ENCODE results near the gene SAPCD2.

The SAPCD2 gene

DNA sequence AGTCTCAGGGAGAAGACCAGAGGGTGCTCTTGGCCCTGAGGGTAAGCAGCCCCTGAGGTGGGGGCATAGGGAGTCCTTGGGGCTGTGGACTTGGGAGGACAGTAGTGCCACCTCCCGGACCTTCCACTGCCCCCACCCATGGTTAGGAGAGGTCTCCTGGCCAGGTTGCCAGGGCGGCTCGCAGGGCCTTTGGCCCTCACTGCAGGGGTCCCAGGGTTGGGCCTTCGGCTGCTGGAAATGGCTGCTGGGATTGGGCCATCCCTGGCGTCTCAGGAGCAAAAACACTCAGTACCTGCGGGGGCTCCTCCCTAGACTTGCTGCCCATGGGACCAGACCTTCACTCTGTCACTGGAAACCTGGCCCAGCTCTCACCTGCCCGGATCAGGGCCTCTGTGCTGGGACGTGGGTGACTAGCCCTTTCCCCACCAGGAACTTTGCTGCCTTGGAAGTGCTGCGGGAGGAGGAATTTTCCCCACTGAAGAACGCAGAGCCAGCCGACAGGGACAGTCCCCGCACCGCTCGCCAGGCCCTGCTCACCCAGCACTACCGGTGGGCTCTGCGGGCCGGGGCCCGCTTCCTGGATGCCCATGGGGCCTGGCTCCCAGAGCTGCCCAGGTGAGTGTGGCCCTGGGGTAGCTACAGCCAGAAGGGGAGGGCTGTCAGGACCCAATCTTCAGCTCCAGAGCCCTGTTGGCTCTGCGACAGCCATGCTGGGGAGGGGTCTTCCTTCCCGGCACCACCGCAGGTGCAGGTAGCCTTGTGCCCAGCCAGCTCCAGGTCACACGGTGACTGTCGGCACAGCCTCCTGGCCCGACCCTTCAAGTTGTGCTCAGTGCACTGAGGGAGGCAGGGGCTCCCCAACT, 10.1 kb upstream of the SAPCD2 start:
- no peak for DNase-seq

DNA sequence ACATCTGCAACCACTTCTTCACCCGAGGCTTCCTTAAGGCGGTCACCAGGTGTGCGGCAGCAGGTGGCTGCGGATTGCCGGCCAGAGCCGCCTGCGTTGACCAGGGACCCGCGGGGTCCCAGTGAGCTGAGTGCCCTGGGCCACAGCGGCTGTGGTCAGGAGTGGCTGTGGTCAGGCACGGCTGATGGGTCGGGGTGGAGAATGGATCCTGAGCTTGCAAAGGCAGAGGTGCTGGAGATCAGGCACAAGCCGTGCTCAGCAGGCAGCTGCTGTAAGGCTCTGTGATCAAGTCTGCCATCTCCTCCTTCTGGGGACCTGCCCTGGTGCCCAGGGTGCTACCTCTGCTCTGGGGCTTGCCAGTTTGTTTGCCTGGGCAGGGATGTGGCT, 9.0 kb upstream of the SAPCD2 start:
- no peak for DNase-seq

DNA sequence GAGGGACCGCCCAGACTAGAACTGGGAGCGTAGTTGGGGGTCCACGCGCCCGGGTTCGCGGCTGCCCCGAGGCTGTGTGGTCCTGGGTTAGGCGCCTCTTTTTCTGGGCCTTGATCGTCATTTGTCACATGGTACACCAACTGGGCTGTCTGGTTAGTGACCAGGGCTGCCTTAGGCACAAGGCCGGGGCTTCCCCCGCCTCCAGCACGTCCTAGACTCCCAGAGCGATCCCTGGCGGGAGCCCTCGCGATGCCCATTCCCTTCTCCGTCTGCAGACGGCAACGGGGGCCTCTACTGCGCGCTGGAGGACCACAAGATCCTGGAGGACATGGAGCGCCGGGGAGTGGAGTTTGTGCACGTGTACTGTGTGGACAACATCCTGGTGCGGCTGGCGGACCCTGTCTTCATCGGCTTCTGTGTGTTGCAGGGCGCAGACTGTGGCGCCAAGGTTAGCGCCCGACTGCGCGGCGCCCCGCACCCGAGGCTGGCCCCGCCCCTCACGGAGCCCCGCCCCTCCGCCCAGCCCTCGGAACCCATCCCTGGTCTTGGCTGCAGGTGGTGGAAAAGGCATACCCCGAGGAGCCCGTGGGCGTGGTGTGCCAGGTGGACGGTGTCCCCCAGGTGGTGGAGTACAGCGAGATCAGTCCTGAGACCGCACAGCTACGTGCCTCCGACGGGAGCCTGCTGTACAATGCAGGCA, 8.5 kb upstream of the SAPCD2 start:
- DNase-seq, result peak; percentile 11 to 33

DNA sequence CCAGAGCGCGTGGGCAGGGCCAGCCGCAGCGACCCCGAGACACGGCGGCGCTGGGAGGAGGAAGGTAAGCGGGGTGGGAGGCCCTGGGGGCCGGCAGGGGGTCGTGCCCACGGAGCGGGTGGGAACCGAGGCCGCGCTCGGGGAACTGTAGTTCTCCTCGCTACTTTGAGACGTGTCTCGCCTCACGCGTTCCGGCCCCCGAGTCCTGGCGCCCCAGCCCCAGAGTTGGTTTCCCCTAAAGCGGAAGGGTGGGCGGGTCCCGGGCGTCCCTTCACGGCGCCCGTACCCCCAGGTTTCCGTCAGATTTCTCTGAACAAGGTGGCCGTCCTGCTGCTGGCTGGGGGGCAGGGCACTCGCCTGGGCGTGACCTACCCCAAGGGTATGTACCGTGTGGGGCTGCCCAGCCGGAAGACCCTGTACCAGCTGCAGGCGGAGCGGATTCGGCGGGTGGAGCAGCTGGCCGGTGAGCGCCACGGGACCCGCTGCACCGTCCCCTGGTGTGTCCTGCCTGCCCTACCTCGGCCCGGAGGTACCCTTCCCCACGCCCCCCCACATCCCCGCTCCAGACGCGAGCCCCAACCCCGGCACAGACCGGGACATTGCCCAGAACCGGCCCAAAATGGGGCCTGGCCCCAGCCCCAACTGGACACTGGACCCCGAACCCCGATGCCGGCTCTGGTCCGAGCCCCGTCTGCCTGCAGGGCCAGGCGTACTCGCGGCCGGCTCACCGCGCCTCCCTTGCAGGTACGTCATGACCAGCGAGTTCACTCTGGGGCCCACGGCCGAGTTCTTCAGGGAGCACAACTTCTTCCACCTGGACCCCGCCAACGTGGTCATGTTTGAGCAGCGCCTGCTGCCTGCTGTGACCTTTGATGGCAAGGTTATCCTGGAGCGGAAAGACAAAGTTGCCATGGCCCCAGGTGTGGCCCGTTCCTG, 7.7 kb upstream of the SAPCD2 start:
- DNase-seq, result no peak

DNA sequence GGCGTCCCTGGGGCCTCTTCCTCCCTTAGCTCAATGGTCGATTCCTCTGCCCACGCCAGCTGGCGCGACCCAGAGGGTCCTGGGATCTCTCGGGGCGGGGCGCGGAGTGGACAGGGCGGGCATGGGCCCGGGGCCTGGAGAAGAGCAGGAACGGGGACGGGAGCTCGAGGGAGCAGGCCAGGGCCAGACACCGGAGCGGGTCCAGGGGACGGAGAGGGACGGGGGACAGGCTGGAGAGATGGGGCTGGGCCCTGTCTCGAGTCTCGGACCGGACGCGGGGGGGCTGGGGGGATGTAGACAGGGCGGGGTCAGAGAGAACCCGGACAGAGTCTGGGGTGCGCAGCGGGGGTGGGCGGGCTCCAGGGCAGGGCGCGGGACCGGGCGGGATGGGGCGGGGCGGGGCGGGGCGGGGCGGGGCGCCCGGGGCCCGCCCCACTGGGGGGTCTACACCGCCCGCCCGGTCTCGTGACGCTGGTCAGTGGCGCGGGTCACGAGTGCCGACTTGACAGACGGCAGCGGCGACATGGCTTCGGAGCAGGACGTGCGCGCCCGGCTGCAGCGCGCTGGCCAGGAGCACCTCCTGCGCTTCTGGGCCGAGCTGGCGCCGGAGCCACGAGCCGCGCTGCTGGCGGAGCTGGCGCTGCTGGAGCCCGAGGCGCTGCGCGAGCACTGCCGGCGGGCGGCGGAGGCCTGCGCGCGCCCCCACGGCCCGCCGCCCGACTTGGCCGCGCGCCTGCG, 6.8 kb upstream of the SAPCD2 start, which contains the start of gene UAP1L1:
Gene UAP1L1 (plus strand): TSS at position 508 of the 738 bp plus-strand sequence. CDS start 16 bp downstream, at position 524.
- DNase-seq, result no peak

DNA sequence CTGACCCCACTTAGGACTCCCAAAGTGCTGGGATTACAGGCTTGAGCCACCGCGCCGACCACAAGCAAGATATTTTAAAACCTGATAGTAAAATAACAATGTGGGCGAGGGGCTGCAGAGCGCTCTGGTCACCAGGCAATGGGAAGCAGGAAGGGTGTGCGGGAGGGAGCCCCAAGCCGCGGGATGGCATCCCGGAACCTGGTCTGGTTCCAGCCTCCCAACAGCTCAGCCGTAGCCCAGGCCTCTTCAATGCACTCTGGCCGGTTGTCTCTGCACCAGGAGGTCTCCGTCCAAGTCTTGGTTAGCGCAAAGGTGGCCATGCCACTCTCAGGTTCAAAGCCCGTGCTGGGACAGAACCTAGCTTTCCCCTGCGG, 6.3 kb upstream of the SAPCD2 start:
- no peak for DNase-seq

DNA sequence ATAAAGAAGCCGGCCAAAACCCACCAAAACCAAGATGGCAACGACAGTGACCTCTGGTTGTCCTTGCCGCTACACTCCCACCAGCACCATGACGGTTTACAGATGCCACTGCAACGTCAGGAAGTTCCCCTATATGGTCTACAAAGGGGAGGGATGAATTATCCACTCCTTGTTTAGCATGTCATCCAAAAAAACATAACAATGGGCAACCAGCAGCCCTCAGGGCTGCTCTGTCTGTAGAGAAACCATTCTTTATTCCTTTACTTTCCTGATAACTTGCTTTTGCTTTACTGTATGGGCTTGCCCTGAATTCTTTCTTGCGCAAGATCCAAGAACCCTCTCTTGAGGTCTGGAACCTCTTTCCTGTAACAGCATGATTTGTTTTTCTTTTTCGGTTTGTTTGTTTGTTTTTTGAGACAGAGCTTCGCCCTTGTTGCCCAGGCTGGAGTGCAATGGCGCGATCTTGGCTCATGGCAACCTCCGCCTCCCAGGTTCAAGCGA, 5.0 kb upstream of the SAPCD2 start:
- DNase-seq, result no peak

DNA sequence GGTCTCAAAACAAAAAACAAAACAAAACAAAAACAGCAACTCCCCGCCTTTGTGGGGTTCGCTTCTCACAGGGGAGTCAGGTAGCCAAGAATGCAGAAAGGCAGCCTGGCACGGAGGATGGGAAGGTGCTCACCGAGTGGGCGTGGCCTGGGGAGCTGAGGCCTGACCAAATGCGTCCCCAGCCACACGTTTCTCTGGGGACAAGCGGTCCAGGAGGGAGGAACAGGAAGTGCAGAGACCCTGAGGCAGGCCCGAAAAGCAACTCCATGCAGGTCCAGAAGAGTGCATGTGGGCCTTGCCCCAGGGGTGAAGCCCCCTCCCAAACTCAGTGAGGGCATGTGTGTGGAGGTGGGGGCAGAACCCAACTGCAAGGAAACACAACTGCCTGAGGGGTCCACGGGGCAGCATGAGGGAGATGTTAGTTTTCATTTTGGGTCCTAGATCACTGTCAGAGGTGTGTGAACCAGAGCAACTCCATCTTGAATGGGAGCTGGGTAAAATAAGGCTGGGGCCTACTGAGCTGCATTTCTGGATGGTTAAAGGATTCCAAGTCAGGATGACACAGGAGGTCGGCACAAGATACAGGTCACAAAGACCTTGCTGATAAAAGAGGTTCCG, 4.4 kb upstream of the SAPCD2 start:
- no peak for DNase-seq

DNA sequence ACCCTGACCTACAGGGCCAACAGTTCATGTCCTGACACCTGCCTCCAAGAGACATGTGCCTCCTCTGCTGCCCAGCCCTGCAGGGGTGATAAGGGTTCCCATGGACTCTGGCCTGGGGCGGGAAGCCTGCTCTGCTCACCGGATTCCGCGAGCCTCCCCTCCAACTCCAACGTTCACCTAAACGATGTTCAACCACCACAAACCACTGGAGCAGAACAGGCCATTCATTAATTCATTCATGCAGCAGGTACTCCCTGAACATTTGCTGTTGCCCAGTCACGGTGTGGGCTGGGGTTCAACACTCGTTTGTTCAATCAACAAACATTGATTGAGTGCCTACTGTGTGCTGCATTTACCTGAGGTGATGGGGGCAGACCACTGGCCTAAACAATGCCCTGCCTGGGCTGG, 3.6 kb upstream of the SAPCD2 start:
- DNase-seq, result no peak

DNA sequence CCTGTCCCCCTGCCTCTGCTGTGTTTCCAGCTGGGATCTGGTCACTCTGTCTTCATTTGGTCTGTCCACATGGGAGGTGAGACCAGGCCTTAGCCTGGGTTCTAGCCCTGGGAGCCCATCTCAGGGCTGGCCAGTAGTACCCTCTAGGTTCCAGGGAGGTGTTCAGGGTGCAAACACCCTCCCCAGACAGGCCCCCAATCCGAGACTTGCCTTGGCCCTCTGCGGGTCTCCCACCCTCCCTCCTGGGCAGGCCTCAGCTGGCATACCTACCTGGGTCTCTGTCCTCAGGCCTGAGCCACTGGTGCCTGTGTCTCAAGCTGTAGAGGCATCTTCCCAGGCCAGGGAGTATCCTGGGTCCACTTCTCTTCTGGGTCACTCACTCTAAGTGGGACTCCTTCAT, 925 bp upstream of the SAPCD2 start:
- DNase-seq, result no peak

DNA sequence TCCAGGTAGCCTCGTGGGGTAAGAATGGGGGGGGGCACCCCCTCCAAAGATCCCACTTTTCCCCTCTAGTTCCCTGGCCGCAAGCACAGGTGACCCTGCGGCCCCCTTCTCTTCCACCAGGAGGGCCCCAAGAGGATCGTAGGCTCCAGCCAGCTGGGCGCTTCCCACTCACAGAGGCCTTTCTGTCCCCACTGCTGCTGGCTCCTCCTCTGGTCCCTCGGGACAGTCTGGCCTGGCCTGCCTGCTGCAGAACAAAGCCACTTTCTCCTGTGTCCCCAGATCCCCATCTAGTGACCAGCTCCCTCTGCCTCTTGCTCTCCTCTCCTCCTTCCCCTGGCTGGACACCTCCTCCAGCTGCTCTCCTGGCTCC, 534 bp upstream of the SAPCD2 start:
- DNase-seq, result peak; percentile 64 to 67

DNA sequence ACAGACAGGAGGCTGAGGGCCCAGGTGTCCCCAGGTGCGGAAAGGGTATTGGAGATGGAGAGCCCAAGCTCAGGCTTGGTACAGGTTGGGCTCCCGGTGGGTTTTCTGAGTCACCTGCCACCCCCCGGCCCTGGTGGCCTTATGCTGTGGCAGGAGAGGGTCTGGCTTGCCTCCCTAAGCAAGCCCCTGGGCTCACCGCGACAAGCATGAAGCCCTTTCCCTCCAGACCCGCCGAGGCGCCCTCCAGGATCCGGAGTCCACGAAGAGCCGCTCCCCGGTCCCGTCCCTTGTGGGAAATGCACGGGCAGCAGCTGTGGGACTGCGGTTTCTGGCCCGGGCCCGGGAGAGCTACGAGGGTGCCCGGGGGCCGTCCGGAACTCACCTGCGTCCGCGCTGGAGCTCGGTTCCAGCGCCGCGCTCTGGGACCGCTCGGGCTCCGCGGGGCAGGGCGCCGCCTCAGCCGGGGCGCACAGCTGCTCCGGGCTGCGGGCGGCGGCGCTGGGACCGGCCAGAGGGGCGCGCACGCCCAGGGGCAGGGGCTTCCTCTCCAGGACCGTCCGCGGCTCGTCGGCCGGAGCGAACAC, 757 bp downstream of the SAPCD2 start:
- DNase-seq, result no peak

DNA sequence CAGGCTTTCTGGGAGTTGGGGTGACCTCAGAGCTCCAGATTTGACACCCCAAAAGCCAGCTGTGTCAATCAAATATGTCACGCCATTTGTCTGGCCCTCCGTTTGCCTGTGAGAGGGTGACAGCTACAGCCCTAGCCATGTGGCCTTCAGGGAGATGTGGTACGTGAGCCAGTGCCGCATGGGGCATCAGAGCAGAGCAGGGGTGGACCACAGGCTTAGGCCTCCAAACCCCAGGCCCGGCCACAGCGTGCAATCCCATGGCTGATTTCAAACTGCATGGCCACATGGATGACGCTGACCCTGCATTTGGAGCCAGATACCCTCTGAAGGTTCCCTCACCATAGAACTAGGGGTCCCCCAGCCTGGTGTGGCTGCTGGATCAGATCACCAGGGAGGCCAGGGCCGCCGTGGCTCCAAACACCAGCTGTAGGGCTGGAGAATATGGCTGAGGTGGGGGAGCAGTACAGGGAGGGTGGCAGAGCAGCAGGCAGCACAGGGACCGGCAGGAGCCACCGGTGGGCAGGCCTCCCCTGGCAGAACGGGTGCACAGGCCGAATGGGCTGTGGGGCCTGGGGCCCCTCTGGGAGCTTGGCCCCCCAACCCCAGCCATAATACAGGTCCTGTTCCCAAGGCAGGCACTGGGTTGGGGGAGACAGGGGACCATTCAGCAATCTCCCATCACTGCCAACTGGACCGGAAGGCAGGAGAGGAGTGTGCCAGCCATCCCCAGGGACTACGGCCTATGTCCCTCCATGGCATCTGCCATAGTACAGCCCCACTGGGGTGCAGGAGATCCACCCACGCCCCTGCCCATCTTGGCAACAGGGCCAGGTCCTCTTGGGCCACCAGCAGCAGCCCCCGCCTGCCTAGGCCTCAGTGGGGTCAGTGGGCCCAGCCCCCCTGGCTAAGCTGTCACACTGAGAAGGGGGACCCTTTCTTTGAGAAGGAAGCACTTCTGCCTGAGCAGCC, 1.5 kb downstream of the SAPCD2 start:
- DNase-seq, result no peak

DNA sequence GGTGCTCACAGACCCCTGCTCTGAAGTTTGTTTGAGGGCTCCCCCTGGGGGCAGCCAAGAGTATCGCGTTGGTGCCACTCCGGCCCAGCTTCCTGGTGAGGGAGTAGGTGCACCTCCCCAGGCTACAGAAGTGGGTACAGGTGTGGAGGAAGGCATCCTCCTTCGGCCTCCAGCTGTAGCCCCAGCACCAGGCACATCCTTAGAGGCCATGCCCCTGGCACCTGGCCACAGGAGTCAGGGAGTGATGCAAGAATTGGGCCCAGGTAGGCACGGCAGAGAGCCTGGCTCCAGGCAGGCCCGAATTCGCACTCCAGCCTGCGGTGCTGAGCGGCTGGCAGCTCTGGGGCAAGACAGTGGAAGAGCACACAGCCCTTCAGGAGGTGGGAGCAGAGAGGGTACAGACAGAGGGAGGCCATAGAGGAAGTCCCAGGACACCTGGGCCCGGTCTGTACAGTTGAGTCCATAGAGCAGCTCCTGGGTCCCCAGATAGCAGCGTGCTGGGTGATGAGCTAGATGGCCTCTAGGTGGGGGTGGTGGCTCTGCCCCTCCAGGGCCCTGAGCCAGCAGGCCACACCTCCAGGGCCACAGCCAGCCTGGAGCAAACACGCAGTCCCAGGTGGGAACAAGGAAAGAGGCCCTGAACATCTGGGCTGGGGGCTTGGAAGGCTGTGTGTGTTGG, 2.4 kb downstream of the SAPCD2 start:
- peak in 1 of 2 experiments; percentile 33 for DNase-seq

DNA sequence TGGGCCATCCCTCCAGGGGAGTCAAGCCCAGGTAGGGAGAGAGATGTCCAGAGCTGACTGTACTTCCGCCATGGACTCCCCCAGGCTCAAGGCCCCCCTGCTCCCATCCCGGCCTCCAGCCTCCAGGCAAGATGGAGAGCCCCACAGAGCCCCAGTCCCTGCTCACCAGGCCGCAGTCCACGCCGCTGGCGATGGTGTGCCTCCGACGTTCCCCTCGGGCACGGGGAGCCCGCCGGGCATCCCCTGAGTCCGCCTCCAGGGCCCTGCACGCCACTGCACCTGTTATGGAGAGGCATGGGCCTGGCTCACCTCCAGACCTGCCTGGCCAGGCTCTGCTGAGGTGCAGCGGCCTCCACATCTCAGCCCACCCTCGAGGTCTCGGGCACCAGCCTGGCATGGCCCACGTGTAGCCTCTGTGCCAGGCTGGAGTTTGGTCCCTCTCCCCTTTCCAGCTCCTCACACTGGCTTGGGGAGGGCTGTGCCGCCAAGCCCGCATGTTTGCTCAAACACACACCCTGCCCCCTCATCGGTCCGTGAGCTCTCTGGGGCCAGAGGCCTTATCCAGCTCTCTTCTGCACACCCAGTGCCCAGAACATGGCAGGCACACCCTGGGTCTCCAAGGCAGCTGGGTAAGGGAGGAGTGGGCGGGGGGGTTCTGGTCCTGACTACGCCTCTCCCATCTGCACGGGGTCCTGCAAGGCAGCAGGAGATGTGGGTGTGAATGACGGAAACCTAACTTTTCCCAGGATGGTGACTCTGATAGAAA, 4.1 kb downstream of the SAPCD2 start:
- DNase-seq, result no peak

DNA sequence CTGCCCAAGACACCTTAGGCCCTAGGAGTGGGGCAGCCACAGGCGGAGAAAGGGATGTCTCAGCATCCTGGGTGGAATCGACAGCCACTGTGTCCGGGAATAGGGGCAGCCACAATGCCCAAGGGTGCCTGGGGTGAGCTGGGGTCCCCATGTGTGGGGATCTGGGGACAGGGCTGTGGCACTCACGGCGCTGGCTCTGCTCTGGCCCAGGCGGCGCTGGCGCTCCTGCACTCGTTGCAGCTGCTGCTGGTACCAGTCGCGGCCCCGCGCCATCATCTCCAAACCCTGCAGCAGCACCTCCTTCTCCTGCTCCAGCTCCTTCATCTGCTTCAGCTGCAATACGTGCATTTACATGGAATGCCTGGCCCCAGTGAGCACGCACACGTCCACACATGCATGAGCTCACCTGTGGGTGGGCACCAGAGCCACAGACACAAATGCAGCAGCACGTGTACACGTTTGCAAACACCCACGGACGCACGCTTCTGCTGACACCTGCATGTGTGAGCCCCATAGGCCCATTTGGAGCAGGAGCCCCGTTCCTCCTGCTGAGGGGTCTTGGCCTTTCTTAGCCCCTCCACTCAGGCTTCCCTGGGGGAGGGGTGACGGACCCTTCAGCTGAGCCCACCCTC, 4.9 kb downstream of the SAPCD2 start:
- DNase-seq, result no peak

DNA sequence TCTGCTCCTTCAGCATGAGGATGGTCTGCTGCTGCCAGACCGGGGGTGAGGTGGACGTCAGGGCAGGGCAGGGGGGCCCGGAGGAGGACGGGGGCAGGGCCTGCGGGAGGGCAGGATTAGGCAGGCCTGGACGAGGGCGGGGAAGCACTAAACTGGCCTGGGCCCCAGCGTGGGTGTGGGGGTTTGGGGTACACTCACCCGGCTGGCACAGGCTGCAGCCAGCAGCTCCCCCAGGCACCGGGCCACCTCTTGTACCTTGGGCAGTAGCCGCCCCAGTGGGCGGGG, 5.5 kb downstream of the SAPCD2 start:
- no peak for DNase-seq

DNA sequence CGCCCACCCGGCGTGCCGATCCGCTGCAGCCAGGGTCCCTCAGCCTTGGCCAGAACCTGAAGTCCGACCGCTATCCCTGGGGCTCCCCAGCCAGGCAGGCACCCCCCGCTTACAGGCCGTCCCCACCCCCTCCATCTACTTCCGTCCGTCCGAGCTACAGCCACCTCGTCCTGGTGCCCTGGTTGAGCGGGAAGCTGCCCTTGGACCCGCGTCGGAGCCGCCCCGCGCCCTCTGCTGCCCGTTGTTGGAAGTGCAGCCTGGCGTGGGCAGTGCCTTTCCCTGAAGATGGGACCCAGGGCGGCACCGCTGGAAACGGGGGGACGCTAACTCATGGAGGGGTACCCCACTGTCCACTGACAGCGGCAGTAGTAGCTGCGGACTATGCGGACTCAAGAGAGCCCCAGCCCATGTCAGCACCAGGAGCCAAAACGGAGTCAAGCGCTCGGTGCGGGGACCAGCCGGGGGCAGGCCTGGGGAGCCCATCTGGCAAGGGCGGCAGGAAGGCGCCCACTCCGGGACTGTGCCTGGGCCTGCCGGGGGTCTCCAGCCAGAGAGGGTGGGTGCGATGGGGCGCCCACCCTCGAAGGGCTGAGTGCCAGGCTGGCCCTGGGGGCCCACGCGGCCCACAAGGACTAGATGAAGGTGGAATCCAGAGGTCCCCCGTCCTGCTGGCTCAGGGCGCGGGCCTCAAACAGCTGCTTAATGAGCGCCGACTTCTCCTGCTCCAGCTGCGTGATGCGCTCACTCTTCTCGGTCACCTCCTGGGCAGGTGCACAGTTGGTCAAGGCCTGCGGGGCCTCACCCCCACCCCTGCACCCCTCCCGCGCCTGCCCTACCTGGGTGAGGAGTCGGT, 6.1 kb downstream of the SAPCD2 start:
- DNase-seq, result no peak

All from NCI-H187 (cell line).